ENCODE data around the gene GPR183.

- TF ChIP-seq CTCF (IDR thresholded peaks at IDR 0.05) (no peak), POLR2AphosphoS5 (IDR thresholded peaks at IDR 0.05; ENCODE audit: insufficient read depth in 1 of 2, low read depth in 1 of 2) (no peak), POLR2A (IDR thresholded peaks at IDR 0.05) (no peak)
Measured at GRCh38 chr13:99294958-99295357, 12.2 kb downstream of the GPR183 start.

Measured in vagina (tissue), 2 donors.